HG03521 (cell line): ENCODE measurements around the gene SRP72.

Experiments used
- ATAC-seq: cut with Tn5 transposase; IDR thresholded peaks from one replicate; pipeline ENCODE4 v1.9.1; 2021; ENCODE audit warnings: mild to moderate bottlenecking, moderate library complexity; ENCODE audit not compliant: unreplicated experiment

The SRP72 gene

DNA sequence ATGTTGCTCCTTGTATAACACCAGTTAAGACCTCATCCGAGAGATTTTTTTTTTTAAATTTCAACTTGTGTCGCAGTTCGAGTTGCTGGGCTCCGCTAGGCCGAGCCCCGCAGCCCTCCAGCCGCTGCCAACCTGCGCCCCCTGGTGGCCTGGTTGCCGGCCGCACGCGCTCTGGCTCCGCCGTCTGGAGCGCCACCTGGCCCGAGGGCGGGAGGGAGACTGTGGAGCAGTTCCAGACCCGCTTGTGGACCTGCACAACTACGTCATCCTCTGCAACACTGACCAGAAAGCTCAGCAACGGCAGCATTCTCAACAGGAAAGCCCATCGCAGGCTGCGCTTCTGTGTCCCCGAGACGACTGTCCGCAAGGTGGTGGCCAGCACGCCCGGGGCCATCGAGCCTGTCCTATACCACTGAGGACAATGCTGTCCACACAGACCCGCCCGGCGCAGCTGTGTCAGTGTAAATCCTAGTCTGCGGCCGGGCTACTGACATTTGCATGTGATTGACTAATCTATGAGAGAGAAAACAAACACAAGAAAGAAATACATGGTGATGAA, 77.2 kb downstream of the SRP72 start:
- peak; percentile 89 for ATAC-seq

DNA sequence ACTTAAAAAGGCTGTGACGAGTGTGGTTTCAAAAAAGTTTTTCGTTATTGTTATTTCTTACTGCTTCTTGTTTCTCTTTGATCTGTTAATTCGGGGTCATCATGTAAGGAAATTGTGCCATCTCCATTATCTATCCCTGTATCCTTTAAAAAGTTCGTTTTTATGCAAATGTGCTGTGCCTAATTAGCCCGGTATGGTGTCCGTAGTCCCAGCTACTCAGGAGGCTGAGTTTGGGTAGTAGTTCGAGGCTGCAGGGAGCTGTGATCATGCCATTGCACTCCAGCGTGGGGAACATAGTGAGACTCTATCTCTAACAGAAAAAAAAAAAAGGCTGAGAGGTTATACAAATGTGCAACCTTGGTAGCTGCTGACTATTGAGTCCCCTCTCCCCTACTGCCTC, 83.2 kb downstream of the SRP72 start:
- ATAC-seq = no peak

DNA sequence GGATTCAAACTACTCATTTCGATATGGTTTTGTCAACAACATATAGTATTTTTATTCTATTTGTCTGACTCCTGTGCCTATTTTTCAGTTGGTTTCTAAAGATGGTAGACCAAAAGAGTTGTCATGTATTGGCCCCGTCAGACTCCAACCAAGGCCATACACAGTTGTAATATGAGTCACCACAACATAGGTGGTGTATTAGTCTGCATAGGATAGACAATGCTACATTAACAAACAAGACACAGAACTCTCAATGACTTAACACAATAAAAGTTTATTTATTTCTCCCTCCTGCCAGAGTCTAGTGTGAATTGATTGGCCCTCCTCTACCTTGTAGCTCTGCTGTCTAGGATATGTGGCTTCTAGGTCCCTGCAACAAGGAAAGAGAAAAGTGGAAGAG, 84.1 kb downstream of the SRP72 start:
- ATAC-seq = no peak

DNA sequence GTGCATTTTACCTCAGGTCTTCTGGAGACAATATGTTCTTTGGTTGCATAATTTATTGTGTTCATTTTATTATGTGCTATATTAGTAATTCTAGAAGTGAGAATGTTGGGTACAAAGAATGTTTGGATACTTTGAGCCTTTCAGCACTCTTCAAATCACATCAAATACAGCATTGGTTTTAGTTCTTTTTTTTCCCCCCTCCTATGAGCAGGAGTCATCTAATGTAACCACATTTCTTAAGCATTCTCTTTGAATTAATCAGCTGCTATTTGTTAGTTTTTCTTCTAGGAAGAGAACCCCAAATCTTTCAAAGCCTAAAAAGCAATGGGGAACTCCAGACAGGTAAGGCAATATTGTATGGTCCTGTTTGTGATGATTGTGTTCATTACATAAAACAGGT, 84.9 kb downstream of the SRP72 start:
- ATAC-seq = no peak
